IPS-18a (cell line): Measurements from ENCODE around the gene DDAH1.

Source experiments
- H3K27ac ChIP-seq: one replicate; pipeline ENCODE4 v1.5.1; 2013; ENCODE audit warnings: low read length
- H3K27me3 ChIP-seq: one replicate; pipeline ENCODE4 v1.6.1; 2013; ENCODE audit warnings: mild to moderate bottlenecking, low read length; ENCODE audit not compliant: control insufficient read depth, insufficient read depth
- H3K36me3 ChIP-seq: one replicate; pipeline ENCODE4 v1.6.1; 2013; ENCODE audit warnings: low read depth, low read length; ENCODE audit not compliant: control insufficient read depth
- H3K4me1 ChIP-seq: one replicate; pipeline ENCODE4 v1.6.1; 2013; ENCODE audit warnings: low read depth, low read length; ENCODE audit not compliant: control insufficient read depth
- H3K4me3 ChIP-seq: one replicate; pipeline ENCODE4 v1.5.1; 2013; ENCODE audit warnings: low read length
- H3K9ac ChIP-seq: one replicate; pipeline ENCODE4 v1.6.1; 2013; ENCODE audit warnings: mild to moderate bottlenecking, low read length, moderate library complexity
- H3K9me3 ChIP-seq: one replicate; pipeline ENCODE4 v1.6.1; 2013; ENCODE audit warnings: low read depth, low read length; ENCODE audit not compliant: control insufficient read depth

DDAH1 gene

GRCh38 chr1:85330711-85331290 is 134.2 kb downstream of the DDAH1 start:
- Histone ChIP-seq H3K4me1 (peaks cover 20% of the 10 kb centered on the region), H3K27me3 (no peaks in the 10 kb centered on the region), H3K4me3 (no peak overlapping the region), H3K36me3 (no peaks in the 10 kb centered on the region), H3K27ac (no peak overlapping the region), H3K9me3 (no peaks in the 10 kb centered on the region), H3K9ac (no peak overlapping the region)

DNA sequence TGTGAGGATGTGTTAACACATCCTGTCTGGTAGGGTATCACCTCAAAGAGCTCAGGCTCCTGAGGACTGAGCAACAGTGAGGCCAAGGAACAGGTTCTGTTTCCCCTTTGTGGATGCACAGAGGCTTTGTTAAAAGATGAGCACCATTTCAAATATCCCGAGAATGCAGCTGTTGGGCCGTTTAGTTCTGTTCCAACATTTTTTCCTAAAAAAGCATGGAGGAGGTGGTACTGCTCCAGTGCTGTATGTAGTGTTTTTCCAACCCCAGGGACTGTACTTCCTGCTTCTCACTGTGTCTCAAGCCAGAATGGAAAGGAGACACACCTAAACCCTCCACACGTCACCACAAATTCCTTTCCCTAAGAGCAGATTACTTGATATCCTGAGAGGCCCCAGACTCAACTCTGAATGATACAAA is 134.7 kb downstream of the DDAH1 start:
- Histone ChIP-seq H3K4me1 (peaks cover 24% of the 10 kb centered on the region), H3K36me3 (no peaks in the 10 kb centered on the region), H3K27me3 (no peaks in the 10 kb centered on the region), H3K27ac (no peak overlapping the region), H3K9ac (no peak overlapping the region), H3K9me3 (no peaks in the 10 kb centered on the region), H3K4me3 (no peak overlapping the region)

GRCh38 chr1:85328713-85329397 is 136.1 kb downstream of the DDAH1 start:
- Histone ChIP-seq H3K27ac (no peak overlapping the region), H3K36me3 (no peaks in the 10 kb centered on the region), H3K27me3 (no peaks in the 10 kb centered on the region), H3K4me3 (no peak overlapping the region), H3K9me3 (no peaks in the 10 kb centered on the region), H3K9ac (no peak overlapping the region), H3K4me1 (peaks cover 31% of the 10 kb centered on the region)

DNA sequence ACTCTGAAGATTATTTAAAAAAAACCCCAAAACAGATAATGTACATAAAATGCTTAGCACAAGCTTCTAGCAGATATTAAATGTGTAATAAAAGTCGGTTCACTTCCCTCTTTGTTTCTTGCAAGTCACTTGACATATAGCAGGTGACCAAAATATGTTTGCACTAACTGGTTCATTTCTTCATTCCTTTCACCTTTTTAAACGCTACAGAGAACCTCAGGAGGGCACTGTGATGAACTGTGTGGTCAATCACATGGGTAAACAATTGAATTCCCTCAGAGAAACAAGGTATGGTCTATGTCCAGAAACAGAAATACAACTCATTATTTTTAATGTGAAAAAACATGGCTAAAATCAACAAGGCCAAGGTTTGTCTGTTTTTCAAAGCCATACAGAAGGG is 137.2 kb downstream of the DDAH1 start:
- no peak overlapping the region for H3K4me3 ChIP-seq
- no peaks in the 10 kb centered on the region for H3K27me3 ChIP-seq
- no peak overlapping the region for H3K27ac ChIP-seq
- H3K4me1 ChIP-seq = peaks cover 31% of the 10 kb centered on the region
- no peaks in the 10 kb centered on the region for H3K9me3 ChIP-seq
- no peaks in the 10 kb centered on the region for H3K36me3 ChIP-seq
- no peak overlapping the region for H3K9ac ChIP-seq

GRCh38 chr1:85326851-85327250 is 138.1 kb downstream of the DDAH1 start:
- Histone ChIP-seq H3K4me3 (no peak overlapping the region), H3K9ac (no peak overlapping the region), H3K27me3 (no peaks in the 10 kb centered on the region), H3K4me1 (peaks cover 31% of the 10 kb centered on the region), H3K27ac (no peak overlapping the region), H3K9me3 (no peaks in the 10 kb centered on the region), H3K36me3 (no peaks in the 10 kb centered on the region)

GRCh38 chr1:85326336-85326735 is 138.6 kb downstream of the DDAH1 start:
- H3K27ac ChIP-seq = no peak overlapping the region
- H3K4me3 ChIP-seq = no peak overlapping the region
- H3K9ac ChIP-seq = no peak overlapping the region
- H3K27me3 ChIP-seq = no peaks in the 10 kb centered on the region
- H3K36me3 ChIP-seq = no peaks in the 10 kb centered on the region
- no peaks in the 10 kb centered on the region for H3K9me3 ChIP-seq
- peaks cover 31% of the 10 kb centered on the region for H3K4me1 ChIP-seq

- Histone ChIP-seq H3K4me1 (peaks cover 31% of the 10 kb centered on the region), H3K4me3 (no peak overlapping the region)
Observed at GRCh38 chr1:85325920-85326319, 139.0 kb downstream of the DDAH1 start.

GRCh38 chr1:85323770-85324169 is 141.2 kb downstream of the DDAH1 start:
- Histone ChIP-seq H3K4me1 (peaks cover 13% of the 10 kb centered on the region), H3K9me3 (no peaks in the 10 kb centered on the region), H3K27ac (no peak overlapping the region), H3K27me3 (no peaks in the 10 kb centered on the region), H3K4me3 (no peak overlapping the region), H3K9ac (no peak overlapping the region), H3K36me3 (no peaks in the 10 kb centered on the region)

More at GRCh38 chr1:85325920-85326319, 139.0 kb downstream of the DDAH1 start:
- H3K27ac ChIP-seq = no peak overlapping the region
- no peaks in the 10 kb centered on the region for H3K27me3 ChIP-seq
- H3K9ac ChIP-seq = no peak overlapping the region
- H3K9me3 ChIP-seq = no peaks in the 10 kb centered on the region
- no peaks in the 10 kb centered on the region for H3K36me3 ChIP-seq

GRCh38 chr1:85322655-85323054 is 142.3 kb downstream of the DDAH1 start:
- peaks cover 11% of the 10 kb centered on the region for H3K4me1 ChIP-seq
- no peaks in the 10 kb centered on the region for H3K36me3 ChIP-seq
- no peak overlapping the region for H3K27ac ChIP-seq
- no peaks in the 10 kb centered on the region for H3K27me3 ChIP-seq
- H3K9ac ChIP-seq = no peak overlapping the region
- no peak overlapping the region for H3K4me3 ChIP-seq
- H3K9me3 ChIP-seq = no peaks in the 10 kb centered on the region

GRCh38 chr1:85321237-85321964 is 143.6 kb downstream of the DDAH1 start:
- H3K27me3 ChIP-seq = no peaks in the 10 kb centered on the region
- H3K36me3 ChIP-seq = no peaks in the 10 kb centered on the region
- peaks cover 11% of the 10 kb centered on the region for H3K4me1 ChIP-seq
- no peak overlapping the region for H3K4me3 ChIP-seq
- no peak overlapping the region for H3K27ac ChIP-seq
- no peak overlapping the region for H3K9ac ChIP-seq
- no peaks in the 10 kb centered on the region for H3K9me3 ChIP-seq

GRCh38 chr1:85320371-85321131 is 144.4 kb downstream of the DDAH1 start:
- Histone ChIP-seq H3K9me3 (no peaks in the 10 kb centered on the region), H3K27ac (no peak overlapping the region), H3K4me1 (peaks cover 10% of the 10 kb centered on the region), H3K4me3 (no peak overlapping the region), H3K36me3 (no peaks in the 10 kb centered on the region), H3K27me3 (no peaks in the 10 kb centered on the region), H3K9ac (no peak overlapping the region)
